Fibroblast of mammary gland (primary cell): ENCODE measurements around the gene AK9.

ENCODE experiments used
- DNase-seq: peaks from one replicate; pipeline ENCODE4 v3.0.0-alpha.2; 2010; ENCODE audit warnings: low read depth
- H3K4me3 ChIP-seq: 2 replicates; pipeline ENCODE4 v1.5.1; 2011; ENCODE audit warnings: low read depth, mild to moderate bottlenecking, low read length, moderate library complexity; ENCODE audit not compliant: control insufficient read depth
- CTCF ChIP-seq: conservative IDR thresholded peaks from 2 replicates; pipeline ENCODE4 v1.5.1; 2011; ENCODE audit warnings: low read depth, low read length, inconsistent platforms; ENCODE audit not compliant: control insufficient read depth, insufficient read depth

Gene AK9

DNA sequence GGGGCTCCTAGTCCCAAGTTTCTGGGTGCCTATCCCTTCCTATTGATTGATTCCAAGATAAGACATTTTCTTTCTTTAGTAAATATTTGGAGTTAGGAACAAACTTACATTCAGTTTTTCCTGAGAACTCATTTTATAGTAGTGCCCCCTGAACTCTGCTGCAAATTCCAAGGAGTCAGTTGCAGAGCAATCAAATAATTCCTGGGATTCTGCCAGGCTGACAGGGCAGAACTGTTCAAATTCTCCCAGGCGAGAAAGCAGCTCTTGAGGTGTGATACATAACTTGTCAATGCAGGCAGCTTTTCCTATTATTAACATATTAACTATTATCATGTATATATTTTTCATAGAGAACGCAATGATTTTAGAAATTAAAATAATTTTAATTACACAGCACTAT is 192.1 kb downstream of the AK9 start:
- no peak overlapping the region for H3K4me3 ChIP-seq
- no peak for DNase-seq
- TF ChIP-seq CTCF = no peak

DNA sequence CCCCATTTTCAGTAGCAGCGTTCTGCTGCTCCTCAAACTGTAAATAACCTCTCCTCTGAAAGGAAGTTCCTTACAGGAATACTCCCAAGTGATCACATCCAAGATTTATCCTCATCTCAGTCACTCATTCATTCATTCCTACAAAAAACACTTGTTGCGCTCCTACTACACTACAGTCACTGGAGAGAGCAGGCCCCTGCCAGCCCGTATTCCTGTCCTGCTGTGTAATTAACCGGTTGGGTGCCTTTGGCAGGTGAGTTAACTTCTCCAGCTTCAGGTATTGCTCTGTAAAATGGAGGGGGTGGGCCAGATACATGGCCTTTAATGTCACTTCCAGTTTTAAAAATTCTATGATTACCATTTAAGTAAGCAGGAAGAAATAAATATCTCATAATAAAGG is 192.9 kb downstream of the AK9 start:
- H3K4me3 ChIP-seq = no peak overlapping the region
- TF ChIP-seq CTCF = no peak
- DNase-seq = no peak

DNA sequence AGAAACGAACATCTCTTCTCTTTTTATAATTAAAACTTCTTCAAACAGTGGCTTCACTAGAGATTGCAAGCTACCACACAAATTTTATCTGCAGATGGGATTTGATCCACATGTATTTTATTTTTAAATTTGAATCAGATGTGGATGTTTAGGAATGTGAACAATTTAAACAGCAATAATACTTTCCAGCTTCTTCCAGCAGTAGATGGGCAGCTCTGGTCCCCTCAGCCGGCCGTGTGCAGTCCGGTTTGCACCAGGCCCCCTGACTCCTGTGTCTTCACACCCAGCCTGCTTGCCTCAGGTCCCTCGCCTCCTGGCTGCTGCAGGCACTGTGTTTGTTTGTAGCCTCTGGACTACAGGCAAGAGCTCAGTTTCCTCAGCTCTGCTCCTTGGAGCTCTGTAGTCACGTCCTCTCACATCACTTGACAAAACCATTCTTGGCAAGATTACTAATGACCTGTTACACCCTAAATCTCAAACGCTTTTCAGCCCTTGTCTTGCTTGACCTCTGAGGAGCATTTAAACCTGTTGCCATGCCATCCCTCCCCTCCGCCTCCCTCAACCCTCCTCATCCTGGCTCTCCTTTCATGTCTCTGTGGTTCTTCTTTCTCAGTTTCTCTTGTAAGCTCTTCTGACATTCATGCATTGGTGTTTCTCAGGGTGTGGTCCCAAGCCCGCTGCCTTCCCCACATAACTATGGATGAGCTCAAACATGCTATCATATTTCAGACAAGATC is 194.8 kb downstream of the AK9 start:
- H3K4me3 ChIP-seq = no peak overlapping the region
- no peak for DNase-seq
- no peak for TF ChIP-seq CTCF

GRCh38 chr6:109493865-109494264 is 197.1 kb downstream of the AK9 start:
- H3K4me3 ChIP-seq = no peak overlapping the region
- TF ChIP-seq CTCF = no peak
- DNase-seq = no peak

GRCh38 chr6:109491207-109491938 is 199.6 kb downstream of the AK9 start:
- peak; percentile 31 for DNase-seq

DNA sequence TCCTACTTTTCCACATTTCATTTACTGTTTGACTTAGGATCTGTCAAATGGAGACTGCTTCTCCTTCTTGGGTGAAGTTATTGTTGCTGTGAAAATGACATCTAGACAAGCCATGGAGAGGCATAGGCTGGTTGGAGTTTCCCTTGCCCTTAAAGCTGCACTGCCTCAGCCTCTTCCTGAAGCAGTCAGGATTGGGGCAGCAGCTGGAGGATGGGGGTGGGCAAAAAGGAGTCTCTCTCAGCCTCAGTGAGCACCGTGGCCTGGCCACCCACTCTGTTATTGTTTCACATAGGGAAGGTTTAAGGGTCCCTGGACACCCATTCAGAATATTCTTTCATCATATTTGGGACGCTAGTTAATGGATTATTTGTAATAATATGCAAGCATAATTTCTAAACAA is 200.3 kb downstream of the AK9 start:
- no peak overlapping the region for H3K4me3 ChIP-seq
- no peak for DNase-seq
- no peak for TF ChIP-seq CTCF

More at GRCh38 chr6:109491207-109491938, 199.6 kb downstream of the AK9 start:
- no peak for TF ChIP-seq CTCF
- no peak overlapping the region for H3K4me3 ChIP-seq
